ENCODE measurements around the gene CELSR1.

- no peak for TF ChIP-seq GABPA (IDR thresholded peaks at IDR 0.05; ENCODE audit: low read depth, low read length)
- no peak for TF ChIP-seq GABPA (CRISPR knock-in tag; IDR thresholded peaks at IDR 0.05; ENCODE audit: low read depth)
- TF ChIP-seq MBD4 (IDR thresholded peaks at IDR 0.05; ENCODE audit: borderline replicate concordance, low read length), result no peak
- 0 out of 2 replicates have a peak, but pooled peaks have one; percentile 52 for TF ChIP-seq ZBTB7A (CRISPR knock-in tag; IDR thresholded peaks at IDR 0.05)
- no peak for TF ChIP-seq EZH2 (conservative IDR thresholded peaks at IDR 0.05; ENCODE audit: low read depth, low read length)
- TF ChIP-seq, protein P1, sequence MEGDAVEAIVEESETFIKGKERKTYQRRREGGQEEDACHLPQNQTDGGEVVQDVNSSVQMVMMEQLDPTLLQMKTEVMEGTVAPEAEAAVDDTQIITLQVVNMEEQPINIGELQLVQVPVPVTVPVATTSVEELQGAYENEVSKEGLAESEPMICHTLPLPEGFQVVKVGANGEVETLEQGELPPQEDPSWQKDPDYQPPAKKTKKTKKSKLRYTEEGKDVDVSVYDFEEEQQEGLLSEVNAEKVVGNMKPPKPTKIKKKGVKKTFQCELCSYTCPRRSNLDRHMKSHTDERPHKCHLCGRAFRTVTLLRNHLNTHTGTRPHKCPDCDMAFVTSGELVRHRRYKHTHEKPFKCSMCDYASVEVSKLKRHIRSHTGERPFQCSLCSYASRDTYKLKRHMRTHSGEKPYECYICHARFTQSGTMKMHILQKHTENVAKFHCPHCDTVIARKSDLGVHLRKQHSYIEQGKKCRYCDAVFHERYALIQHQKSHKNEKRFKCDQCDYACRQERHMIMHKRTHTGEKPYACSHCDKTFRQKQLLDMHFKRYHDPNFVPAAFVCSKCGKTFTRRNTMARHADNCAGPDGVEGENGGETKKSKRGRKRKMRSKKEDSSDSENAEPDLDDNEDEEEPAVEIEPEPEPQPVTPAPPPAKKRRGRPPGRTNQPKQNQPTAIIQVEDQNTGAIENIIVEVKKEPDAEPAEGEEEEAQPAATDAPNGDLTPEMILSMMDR (CRISPR knock-in tag; IDR thresholded peaks at IDR 0.05), result no peak
- TF ChIP-seq NFIC (IDR thresholded peaks at IDR 0.05; ENCODE audit: low read length), result no peak
- TF ChIP-seq DMAP1 (CRISPR knock-in tag; IDR thresholded peaks at IDR 0.05), result no peak
- TF ChIP-seq RNF2 (conservative IDR thresholded peaks at IDR 0.05; ENCODE audit: low read depth), result peak; percentile 91
- no peak for TF ChIP-seq MAFG (CRISPR knock-in tag; IDR thresholded peaks at IDR 0.05)
- TF ChIP-seq SP1 (IDR thresholded peaks at IDR 0.05), result no peak
- no peak for TF ChIP-seq SP1 (CRISPR knock-in tag; IDR thresholded peaks at IDR 0.05)
- no peak for TF ChIP-seq ARNT (IDR thresholded peaks at IDR 0.05)
- TF ChIP-seq ZNF691 (CRISPR knock-in tag; IDR thresholded peaks at IDR 0.05; ENCODE audit: borderline replicate concordance, low read depth), result no peak
Observed at GRCh38 chr22:46473896-46474557, 63.4 kb downstream of the CELSR1 start.
